Stimulated activated CD4-positive, alpha-beta T cell treated with anti-CD3 and anti-CD28 coated beads, Interleukin-2, amount 100 ng/mL, for 48 hours (primary cell): ENCODE measurements around the gene ARL14EP.

ENCODE experiments used
- DNase-seq, 2 donors: peaks; one replicate each; pipeline ENCODE4 v3.0.0-alpha.2; 2020

The ARL14EP gene

GRCh38 chr11:30322826-30323710 lies at the start of gene ARL14EP:
Gene ARL14EP, plus strand, starts transcription at chr11:30323104. Its CDS starts 7,845 bp downstream, at chr11:30330949.
- peak; percentile 81 to 86 for DNase-seq

- no peak for DNase-seq
Measured at GRCh38 chr11:30277176-30277575, 45.7 kb upstream of the ARL14EP start.

- DNase-seq: no peak
Measured at GRCh38 chr11:30279796-30280195, 43.1 kb upstream of the ARL14EP start.

- no peak for DNase-seq
Measured at GRCh38 chr11:30281476-30282288, 41.2 kb upstream of the ARL14EP start.

GRCh38 chr11:30282289-30282631 lies 40.6 kb upstream of the ARL14EP start:
- DNase-seq: no peak

GRCh38 chr11:30284836-30285235 lies 38.1 kb upstream of the ARL14EP start:
- no peak for DNase-seq

GRCh38 chr11:30285416-30286121 lies 37.3 kb upstream of the ARL14EP start:
- no peak for DNase-seq

GRCh38 chr11:30291331-30291730 lies 31.6 kb upstream of the ARL14EP start:
- no peak for DNase-seq

GRCh38 chr11:30292545-30292944 lies 30.4 kb upstream of the ARL14EP start:
- DNase-seq: no peak

- DNase-seq: no peak
Measured at GRCh38 chr11:30295178-30295885, 27.6 kb upstream of the ARL14EP start.

- no peak for DNase-seq
Measured at GRCh38 chr11:30304620-30305019, 18.3 kb upstream of the ARL14EP start.

GRCh38 chr11:30310623-30311022 lies 12.3 kb upstream of the ARL14EP start:
- DNase-seq: no peak

GRCh38 chr11:30311189-30311588 lies 11.7 kb upstream of the ARL14EP start:
- no peak for DNase-seq

- DNase-seq: no peak
Measured at GRCh38 chr11:30312243-30312642, 10.7 kb upstream of the ARL14EP start.

GRCh38 chr11:30313580-30313979 lies 9.3 kb upstream of the ARL14EP start:
- DNase-seq: no peak

GRCh38 chr11:30314625-30315024 lies 8.3 kb upstream of the ARL14EP start:
- no peak for DNase-seq

- no peak for DNase-seq
Measured at GRCh38 chr11:30316237-30316636, 6.7 kb upstream of the ARL14EP start.

GRCh38 chr11:30317030-30317429 lies 5.9 kb upstream of the ARL14EP start:
- DNase-seq: no peak

- DNase-seq: no peak
Measured at GRCh38 chr11:30321321-30321720, 1.6 kb upstream of the ARL14EP start.

GRCh38 chr11:30322191-30322590 lies 713 bp upstream of the ARL14EP start:
- no peak for DNase-seq

- DNase-seq: no peak
Measured at GRCh38 chr11:30326114-30326778, 3.3 kb downstream of the ARL14EP start.

GRCh38 chr11:30326906-30327305 lies 4.0 kb downstream of the ARL14EP start:
- no peak for DNase-seq
